Upper lobe of right lung (tissue), 1 donor: ENCODE results near the gene ARSG. TPM values are rescaled to one million over a fixed set of nuclear protein-coding genes. Genes with fewer than 3 reads are reported as not detected.

Source experiments
- ATAC-seq: fragments of 200-7000 bp; cut with Tn5 transposase; one replicate; pipeline ENCODE4 v1.9.1; 2020; ENCODE audit warnings: mild to moderate bottlenecking, moderate library complexity
- DNase-seq: peaks from one replicate; pipeline ENCODE4 v3.0.0-alpha.2; 2020
- H3K27ac ChIP-seq: fragments of 200-600 bp; one replicate; pipeline ENCODE4 v1.8.0; 2022
- H3K27me3 ChIP-seq: fragments of 200-600 bp; one replicate; pipeline ENCODE4 v1.8.0; 2022; ENCODE audit warnings: mild to moderate bottlenecking
- H3K36me3 ChIP-seq: fragments of 200-600 bp; one replicate; pipeline ENCODE4 v1.8.0; 2022
- H3K4me1 ChIP-seq: fragments of 200-600 bp; one replicate; pipeline ENCODE4 v1.8.0; 2022
- H3K4me3 ChIP-seq: fragments of 200-600 bp; one replicate; pipeline ENCODE4 v1.8.0; 2022; ENCODE audit warnings: mild to moderate bottlenecking
- H3K9me3 ChIP-seq: fragments of 200-600 bp; one replicate; pipeline ENCODE4 v1.8.0; 2022
- CTCF ChIP-seq: fragments of 200-600 bp; IDR thresholded peaks from one replicate; pipeline ENCODE4 v1.8.0; 2022; ENCODE audit warnings: antibody characterized with exemption
- intact Hi-C: fragments of 100-400 bp; cut with DNase I; formaldehyde crosslinking; loops from one replicate; pipeline ENCODE4 v1.11.0; 2022
- total RNA-seq: library from RNA; stranded (reverse); fragmentation: NEBNext Ultra II Directional; extraction: Animal tissue kit (Norgen Biotek cat#: 25700); gene quantifications from one replicate; pipeline ENCODE4 v1.2.1, GENCODE V29; 2021
- donor health status: DM: no; HTN: yes; CAD: no; lungs with severe emphysema.

Gene ARSG
- total RNA-seq, 1 donor from 2014 or later: 4.8 TPM

- Histone ChIP-seq H3K9me3 (no peaks in the 10 kb centered on the region), H3K27me3 (peaks cover 10% of the 10 kb centered on the region), H3K36me3 (no peaks in the 10 kb centered on the region), H3K4me3 (no peak overlapping the region), H3K4me1 (peaks cover 17% of the 10 kb centered on the region), H3K27ac (peak overlapping the region; percentile 92)
- TF ChIP-seq CTCF: no peak
- no peak for DNase-seq
- no peak for ATAC-seq
- intact Hi-C loops: no loop called here
Measured at GRCh38 chr17:68288375-68288774, 2.9 kb upstream of the ARSG start.

GRCh38 chr17:68288804-68289203, 2.5 kb upstream of the ARSG start:
- no peaks in the 10 kb centered on the region for H3K9me3 ChIP-seq
- no peak for ATAC-seq
- peaks cover 12% of the 10 kb centered on the region for H3K27me3 ChIP-seq
- intact Hi-C loops: no loop called here
- H3K4me3 ChIP-seq: no peak overlapping the region
- H3K36me3 ChIP-seq: no peaks in the 10 kb centered on the region
- H3K27ac ChIP-seq: peak overlapping the region; percentile 92
- no peak for DNase-seq
- TF ChIP-seq CTCF: no peak
- H3K4me1 ChIP-seq: peaks cover 17% of the 10 kb centered on the region

- H3K27ac ChIP-seq: peak overlapping the region; percentile 92
- DNase-seq (no peak), ATAC-seq (no peak)
- peaks cover 15% of the 10 kb centered on the region for H3K27me3 ChIP-seq
- H3K36me3 ChIP-seq: no peaks in the 10 kb centered on the region
- intact Hi-C loops: no loop called here
- TF ChIP-seq CTCF: no peak
- peak overlapping the region; percentile 60 for H3K4me3 ChIP-seq
- peaks cover 17% of the 10 kb centered on the region for H3K4me1 ChIP-seq
- no peaks in the 10 kb centered on the region for H3K9me3 ChIP-seq
Measured at GRCh38 chr17:68289473-68289872, 1.8 kb upstream of the ARSG start.

GRCh38 chr17:68289936-68290267, 1.4 kb upstream of the ARSG start:
- Histone ChIP-seq H3K27me3 (peaks cover 15% of the 10 kb centered on the region), H3K27ac (peak overlapping the region; percentile 92), H3K4me1 (peaks cover 17% of the 10 kb centered on the region), H3K4me3 (peak overlapping the region; percentile 60), H3K36me3 (no peaks in the 10 kb centered on the region), H3K9me3 (no peaks in the 10 kb centered on the region)
- intact Hi-C loops: no loop called here
- ATAC-seq (no peak), DNase-seq (no peak)
- no peak for TF ChIP-seq CTCF

GRCh38 chr17:68290268-68290954, 884 bp upstream of the ARSG start:
- H3K36me3 ChIP-seq: no peaks in the 10 kb centered on the region
- peak overlapping the region; percentile 60 for H3K4me3 ChIP-seq
- H3K9me3 ChIP-seq: no peaks in the 10 kb centered on the region
- H3K4me1 ChIP-seq: peaks cover 17% of the 10 kb centered on the region
- peak overlapping the region; percentile 92 for H3K27ac ChIP-seq
- DNase-seq (peak; percentile 77), ATAC-seq (no peak)
- no peak for TF ChIP-seq CTCF
- intact Hi-C loops: no loop called here
- peaks cover 15% of the 10 kb centered on the region for H3K27me3 ChIP-seq
